SK-N-MC (cell line): ENCODE results near the gene TUB.

Experiments used
- DNase-seq: peaks from one replicate; pipeline ENCODE4 v3.0.0-alpha.2; 2011; ENCODE audit warnings: low read depth, low spot score
- H3K27ac ChIP-seq: fragments of 200-600 bp; sonication (generic); 2 replicates; pipeline ENCODE4 v1.5.1; 2016; ENCODE audit warnings: mixed run types
- H3K36me3 ChIP-seq: fragments of 200-600 bp; sonication (generic); 2 replicates; pipeline ENCODE4 v1.6.1; 2017; ENCODE audit warnings: antibody characterized with exemption, low read length, mixed read lengths; ENCODE audit not compliant: insufficient read depth
- H3K4me3 ChIP-seq: fragments of 200-600 bp; sonication (generic); 2 replicates; pipeline ENCODE4 v1.5.1; 2016
- H3K9ac ChIP-seq: fragments of 200-600 bp; sonication (generic); 2 replicates; pipeline ENCODE4 v1.8.0; 2017; ENCODE audit warnings: mixed run types, mixed read lengths; ENCODE audit not compliant: insufficient read length
- H3K9me3 ChIP-seq: fragments of 200-600 bp; sonication (generic); 2 replicates; pipeline ENCODE4 v1.6.1; 2017; ENCODE audit warnings: low read depth, mild to moderate bottlenecking, antibody characterized with exemption, low read length, moderate library complexity, mixed read lengths
- EZH2 ChIP-seq: fragments of 200-600 bp; sonication (generic); IDR thresholded peaks from one replicate; pipeline ENCODE4 v1.6.1; 2017; ENCODE audit warnings: antibody characterized with exemption
- FOXP2 ChIP-seq: optimal IDR thresholded peaks from 2 replicates; pipeline ENCODE3; 2011; ENCODE audit warnings: mild to moderate bottlenecking, moderate library complexity; ENCODE audit not compliant: insufficient read depth; ENCODE audit errors: extremely low read length, control extremely low read depth
- POLR2AphosphoS5 ChIP-seq: IDR thresholded peaks from 2 replicates; pipeline ENCODE4 v1.6.1; 2012; ENCODE audit warnings: mild to moderate bottlenecking, low read depth, low read length, borderline replicate concordance

The TUB gene

GRCh38 chr11:8035200-8035855, 45.7 kb upstream of the TUB start:
- Histone ChIP-seq H3K27ac (no peak overlapping the region), H3K36me3 (no peaks in the 10 kb centered on the region), H3K9ac (no peak overlapping the region), H3K9me3 (no peaks in the 10 kb centered on the region), H3K4me3 (no peak overlapping the region)
- TF ChIP-seq FOXP2 (no peak), POLR2AphosphoS5 (no peak), EZH2 (no peak)
- no peak for DNase-seq

- no peak for DNase-seq
- TF ChIP-seq POLR2AphosphoS5: no peak
- no peak for TF ChIP-seq EZH2
- Histone ChIP-seq H3K9me3 (no peaks in the 10 kb centered on the region), H3K9ac (no peak overlapping the region), H3K36me3 (no peaks in the 10 kb centered on the region), H3K4me3 (no peak overlapping the region), H3K27ac (no peak overlapping the region)
These were observed 44.8 kb upstream of the TUB start for GRCh38 chr11:8036002-8036802.

- Histone ChIP-seq H3K27ac (no peak overlapping the region), H3K9ac (no peak overlapping the region), H3K9me3 (no peaks in the 10 kb centered on the region), H3K36me3 (no peaks in the 10 kb centered on the region), H3K4me3 (no peak overlapping the region)
- no peak for DNase-seq
- TF ChIP-seq POLR2AphosphoS5 (no peak), FOXP2 (no peak), EZH2 (no peak)
These were observed 44.0 kb upstream of the TUB start for GRCh38 chr11:8036986-8037385.

- no peak overlapping the region for H3K27ac ChIP-seq
- no peak for TF ChIP-seq EZH2
- TF ChIP-seq POLR2AphosphoS5: no peak
- no peak for TF ChIP-seq FOXP2
- H3K9ac ChIP-seq: no peak overlapping the region
- H3K9me3 ChIP-seq: no peaks in the 10 kb centered on the region
- DNase-seq: no peak
- no peak overlapping the region for H3K4me3 ChIP-seq
- H3K36me3 ChIP-seq: no peaks in the 10 kb centered on the region
These were observed 42.6 kb upstream of the TUB start for GRCh38 chr11:8038393-8038792.

- DNase-seq: no peak
- no peak for TF ChIP-seq EZH2
- no peak for TF ChIP-seq FOXP2
- TF ChIP-seq POLR2AphosphoS5: no peak
These were observed 42.0 kb upstream of the TUB start for GRCh38 chr11:8038811-8039529.

GRCh38 chr11:8039530-8040260, 41.3 kb upstream of the TUB start:
- no peak for DNase-seq
- H3K9ac ChIP-seq: no peak overlapping the region

More at GRCh38 chr11:8038811-8039529, 42.0 kb upstream of the TUB start:
- Histone ChIP-seq H3K36me3 (no peaks in the 10 kb centered on the region), H3K27ac (no peak overlapping the region), H3K9ac (no peak overlapping the region), H3K4me3 (no peak overlapping the region), H3K9me3 (no peaks in the 10 kb centered on the region)

GRCh38 chr11:8040261-8040920, 40.6 kb upstream of the TUB start:
- DNase-seq: no peak
- no peak overlapping the region for H3K4me3 ChIP-seq
- no peak for TF ChIP-seq EZH2
- no peak for TF ChIP-seq FOXP2
- H3K9ac ChIP-seq: no peak overlapping the region
- H3K9me3 ChIP-seq: no peaks in the 10 kb centered on the region
- H3K27ac ChIP-seq: no peak overlapping the region
- H3K36me3 ChIP-seq: no peaks in the 10 kb centered on the region

More at GRCh38 chr11:8039530-8040260, 41.3 kb upstream of the TUB start:
- no peaks in the 10 kb centered on the region for H3K9me3 ChIP-seq
- no peak overlapping the region for H3K27ac ChIP-seq
- H3K4me3 ChIP-seq: no peak overlapping the region
- TF ChIP-seq EZH2 (no peak), FOXP2 (no peak), POLR2AphosphoS5 (no peak)
- no peaks in the 10 kb centered on the region for H3K36me3 ChIP-seq
